G401 (cell line): Measurements from ENCODE around the gene SMIM14. TPM values are rescaled to one million over a fixed set of nuclear protein-coding genes. Genes with fewer than 3 reads are reported as not detected.
"Not testable (repeated sequence)": the region's sequence is repeated elsewhere in the genome, so short reads cannot be mapped to it uniquely, and the experiment has no call there.

Experiments used
- DNase-seq: peaks from one replicate; pipeline ENCODE4 v3.0.0-alpha.2; 2015; ENCODE audit warnings: low spot score
- in situ Hi-C: cut with HindIII; loops from 2 replicates; pipeline ENCODE4 v1.10.0; 2016; ENCODE audit warnings: low sequenced_read_pairs, mixed read lengths
- total RNA-seq: library from RNA; depleted of rRNA; stranded (reverse); fragments of >200 nt; shearing (Covaris generic); gene quantifications from 2 replicates; pipeline ENCODE4 v1.2.3, GENCODE V29; 2014

SMIM14 gene
- total RNA-seq, 1 experiment from 2014 or later = 37.4 TPM

DNA sequence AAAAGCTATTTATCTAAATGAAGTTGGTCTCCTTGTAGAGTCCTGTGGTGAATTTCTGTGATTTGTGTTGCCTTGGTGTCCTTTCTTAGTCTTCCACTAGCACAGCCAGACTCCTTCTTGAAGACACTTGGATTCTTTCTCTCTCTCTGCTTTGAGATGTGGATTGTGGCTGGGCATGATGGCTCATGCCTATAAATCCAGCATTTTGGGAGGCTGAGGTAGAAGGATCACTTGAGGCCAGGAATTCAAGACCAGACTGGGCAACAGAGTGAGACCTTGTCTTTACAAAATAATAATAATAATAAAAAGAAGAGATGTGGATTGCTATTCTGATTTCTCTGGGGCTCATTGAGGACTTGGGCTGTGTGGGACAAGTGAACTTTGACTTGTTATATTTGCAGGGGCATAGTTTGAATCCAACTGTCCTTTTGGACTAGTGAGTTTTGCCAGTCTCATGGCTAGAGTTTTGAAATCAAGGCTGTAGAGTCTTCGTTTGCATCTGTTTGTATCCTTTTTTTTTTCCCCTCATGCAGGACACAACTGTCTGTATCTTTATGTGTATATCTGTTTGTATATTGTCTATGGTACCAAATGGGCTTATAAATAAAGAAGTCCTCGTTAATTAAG is 11.1 kb upstream of the SMIM14 start:
- DNase-seq = no peak
- in situ Hi-C loops = no loop called here

DNA sequence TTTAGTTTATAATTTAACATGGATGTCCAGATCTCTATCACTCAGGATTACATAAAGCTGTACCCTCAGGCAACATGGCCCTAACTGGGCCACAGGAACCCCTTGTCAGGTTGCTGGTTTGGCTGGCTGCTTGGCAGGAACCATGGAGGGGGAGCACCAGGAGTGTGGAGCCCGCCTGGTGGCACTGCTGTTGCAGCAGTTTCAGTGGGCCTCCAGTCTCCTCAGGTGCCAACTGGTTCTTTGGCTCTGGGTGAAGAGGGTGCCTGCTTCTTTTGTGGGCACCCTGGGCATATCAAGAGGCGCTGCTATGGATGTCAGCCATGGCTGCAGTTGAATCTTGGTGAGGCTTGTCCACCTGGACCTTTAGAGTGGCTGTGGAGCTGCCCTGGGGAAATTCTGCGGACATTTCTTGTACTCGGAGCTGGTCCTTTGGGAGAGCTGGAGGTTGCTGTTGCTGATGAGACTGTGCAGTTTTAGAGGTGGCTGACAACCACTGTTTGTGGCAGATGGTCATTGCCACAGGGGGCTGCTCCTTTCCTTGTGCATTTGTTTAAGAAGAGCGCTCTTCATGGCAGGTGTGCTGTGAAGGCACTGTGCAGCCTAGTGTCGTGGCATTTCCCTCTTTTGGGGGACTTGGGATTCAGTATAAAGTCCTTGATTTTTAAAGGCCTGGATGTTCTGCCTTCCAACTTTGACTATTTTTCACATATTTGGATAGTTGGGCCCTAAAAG is 10.3 kb upstream of the SMIM14 start:
- peak; percentile 76 for DNase-seq
- in situ Hi-C loops = no loop called here

DNA sequence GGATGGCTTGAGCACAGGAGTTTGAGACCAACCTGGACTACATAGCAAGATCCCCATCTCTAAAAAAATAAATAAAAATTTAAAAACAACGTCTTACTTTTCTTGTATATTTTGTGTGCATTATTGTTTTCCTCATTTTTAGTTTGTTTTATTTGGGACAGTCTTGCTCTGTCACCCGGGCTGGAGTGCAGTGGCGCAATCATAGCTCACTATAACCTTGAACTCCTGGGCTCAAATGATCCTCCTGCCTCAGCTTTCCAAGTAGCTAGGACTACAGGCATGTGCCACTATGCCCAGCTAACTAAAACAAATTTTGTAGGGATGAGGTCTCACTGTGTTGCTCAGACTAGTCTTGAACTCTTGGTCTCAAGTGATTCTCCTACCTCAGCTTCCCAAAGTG is 9.5 kb upstream of the SMIM14 start:
- in situ Hi-C loops = no loop called here

DNA sequence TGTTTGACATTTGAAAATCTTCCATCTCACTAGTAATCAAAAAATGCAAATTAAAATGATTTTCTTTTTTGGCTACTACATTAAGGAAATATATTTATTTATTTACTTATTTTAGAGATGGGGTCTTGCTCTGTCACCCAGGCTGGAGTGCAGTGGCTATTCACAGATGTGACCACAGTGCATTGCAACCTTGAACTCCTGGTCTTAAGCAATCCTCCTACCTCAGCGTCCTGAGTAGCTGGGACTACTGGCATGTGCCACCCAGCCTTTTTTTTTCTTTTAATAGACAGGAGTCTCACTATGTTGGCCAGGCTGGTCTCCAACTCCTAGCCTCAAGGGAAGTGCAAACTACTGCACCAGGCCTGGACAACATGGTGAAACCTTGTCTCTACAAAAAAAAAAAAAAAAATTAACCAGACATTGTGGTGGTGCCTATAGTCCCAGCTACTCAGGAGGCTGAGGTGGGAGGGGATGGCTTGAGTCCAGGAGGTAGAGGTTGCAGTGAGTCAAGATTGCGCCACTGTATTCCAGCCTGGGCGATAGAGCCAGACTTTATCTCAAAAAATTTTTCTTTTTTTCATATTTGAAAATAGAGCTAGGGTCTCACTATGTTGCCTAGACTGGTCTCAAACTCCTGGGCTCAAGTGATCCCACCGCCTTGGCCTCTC is 4.4 kb upstream of the SMIM14 start:
- in situ Hi-C loops = no loop called here
- no peak for DNase-seq

More for the DNA sequence above, 9.5 kb upstream of the SMIM14 start:
- no peak for DNase-seq

DNA sequence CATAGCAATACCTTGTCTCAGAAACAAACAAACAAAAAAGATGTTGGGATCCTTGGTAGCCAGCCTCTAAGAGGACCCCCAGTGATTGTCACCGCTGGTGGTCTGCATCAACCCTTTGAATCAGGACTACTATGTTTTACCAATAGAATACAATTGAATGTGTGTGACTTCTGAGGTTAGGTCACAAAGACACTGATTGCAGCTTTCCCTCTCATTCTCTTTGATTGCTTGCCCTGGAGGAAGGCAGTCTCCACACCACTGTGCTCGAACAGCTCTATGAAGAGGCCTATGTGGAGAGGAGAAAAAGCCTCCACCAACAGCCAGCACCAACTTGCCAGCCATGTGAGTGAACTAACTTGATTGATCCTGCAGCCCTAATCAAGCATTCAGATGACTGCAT is 2.8 kb upstream of the SMIM14 start:
- in situ Hi-C loops = no loop called here
- no peak for DNase-seq

DNA sequence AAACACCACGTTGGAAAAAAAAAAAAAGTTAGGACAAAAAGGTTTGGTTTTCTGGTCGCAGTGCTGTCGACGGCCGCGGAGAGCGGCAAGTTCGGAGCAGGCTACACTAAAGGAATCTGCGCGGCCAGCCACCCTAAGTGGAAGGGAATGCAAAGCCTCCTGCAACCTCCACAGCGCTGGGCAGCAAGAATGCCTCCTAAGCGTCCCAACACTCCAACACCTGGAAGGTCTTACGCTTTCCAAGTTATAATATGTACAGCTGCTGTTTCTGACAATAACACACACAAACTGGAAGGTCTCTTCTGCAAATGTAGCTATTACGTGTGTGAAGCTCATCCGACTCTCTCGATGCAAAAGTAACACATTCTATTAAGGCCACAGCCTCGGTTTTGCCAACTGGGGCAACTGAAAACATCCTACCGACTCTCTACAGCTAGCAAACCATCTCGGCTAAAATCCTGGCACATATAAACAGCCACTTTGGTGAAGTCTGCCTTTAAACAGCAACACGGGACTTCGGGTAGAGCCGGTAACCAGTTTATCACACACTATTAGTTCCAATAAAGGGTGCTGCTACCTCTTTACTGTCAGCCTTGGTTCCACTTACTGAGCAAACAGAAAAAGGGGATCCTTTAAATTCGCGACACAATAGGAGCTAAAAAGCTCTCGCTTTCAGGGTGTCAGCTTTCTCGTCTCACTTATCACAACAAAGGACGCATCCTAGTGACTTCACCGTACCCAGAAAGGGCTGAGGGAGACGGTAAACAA is 895 bp downstream of the SMIM14 start:
- in situ Hi-C loops = no loop called here
- peak; percentile 80 for DNase-seq

DNA sequence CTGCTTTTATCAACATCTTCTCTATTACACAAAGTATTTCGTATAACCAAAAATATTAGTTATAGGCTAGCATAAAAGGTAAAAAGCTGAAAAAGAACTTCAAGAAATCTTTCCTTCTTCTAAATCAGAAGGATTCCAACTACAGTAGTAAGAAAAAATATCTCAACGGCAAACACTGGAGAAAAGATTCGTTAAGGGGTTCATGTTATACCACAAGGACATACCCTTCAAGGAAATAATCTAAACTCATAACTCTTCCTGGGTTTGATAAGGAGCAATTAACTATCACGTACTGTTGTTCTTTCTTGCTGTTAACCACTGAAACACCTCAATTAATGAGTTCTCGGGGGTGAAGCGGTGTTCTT is 1.5 kb downstream of the SMIM14 start:
- in situ Hi-C loops = no loop called here
- no peak for DNase-seq

DNA sequence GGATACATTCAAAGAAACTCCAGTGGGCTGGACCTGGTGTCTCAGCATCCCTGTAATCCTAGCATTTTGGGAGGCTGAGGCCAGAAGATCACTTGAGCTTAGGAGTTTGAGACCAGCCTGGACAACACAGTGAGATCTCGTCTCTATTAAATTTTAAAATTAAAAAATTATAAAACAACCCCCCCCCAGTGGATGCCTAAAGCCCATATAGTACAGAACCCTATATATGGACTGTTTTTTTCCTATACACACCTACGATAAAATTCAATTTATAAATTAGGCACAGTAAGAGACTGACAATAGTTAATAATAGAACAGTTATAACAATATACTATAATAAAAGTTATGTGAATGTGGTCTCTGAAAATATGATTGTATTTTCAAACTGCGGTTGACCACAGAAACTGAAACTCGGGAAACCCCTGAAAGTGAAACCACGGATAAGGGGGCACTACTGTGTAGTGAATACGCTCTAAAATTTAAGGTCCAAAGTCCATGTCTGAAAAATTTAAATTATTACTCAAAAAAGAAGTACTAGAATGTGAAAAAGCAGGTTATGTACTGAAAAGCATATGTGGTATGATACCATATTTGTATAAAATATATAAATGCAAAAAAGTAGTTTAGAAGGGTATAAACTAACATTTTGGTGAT is 2.0 kb downstream of the SMIM14 start:
- DNase-seq = no peak
- in situ Hi-C loops = no loop called here

DNA sequence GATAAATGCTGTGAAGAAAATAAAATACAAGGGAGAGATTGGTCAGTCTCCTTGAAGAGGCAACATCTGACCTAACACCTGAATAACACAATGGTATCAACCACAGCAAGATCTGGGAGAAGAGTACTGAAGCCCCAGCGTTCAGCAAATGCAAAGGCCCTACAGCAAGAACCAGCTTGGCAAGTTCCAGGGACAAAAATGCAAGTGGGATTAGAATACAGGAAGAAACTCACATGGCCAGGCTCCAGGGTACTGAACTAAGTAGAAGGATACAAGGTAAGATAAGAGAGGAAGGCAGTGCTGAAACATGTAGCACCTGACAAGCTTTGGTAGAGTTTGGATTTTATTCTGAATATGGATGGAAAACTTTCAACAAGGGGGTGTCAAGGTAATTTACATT is 3.6 kb downstream of the SMIM14 start:
- in situ Hi-C loops = no loop called here
- no peak for DNase-seq

DNA sequence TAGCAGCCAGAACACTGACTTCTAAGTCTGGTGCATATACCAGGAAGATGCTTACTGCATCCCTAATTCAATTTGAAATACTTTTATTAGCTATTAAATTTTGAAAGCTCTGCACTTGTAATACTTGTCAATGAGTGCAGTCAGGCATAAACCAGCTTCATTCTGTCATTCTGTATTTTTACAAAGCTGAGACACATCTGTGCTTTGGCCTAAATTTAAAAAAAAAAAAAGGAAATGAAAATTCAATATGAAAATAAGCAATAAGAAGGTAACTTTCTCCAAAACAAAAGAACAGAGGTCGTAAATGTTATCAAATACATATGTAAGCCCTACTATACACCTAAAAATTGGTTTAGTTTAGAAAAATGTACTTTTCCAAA is 7.0 kb downstream of the SMIM14 start:
- no peak for DNase-seq
- in situ Hi-C loops = no loop called here

DNA sequence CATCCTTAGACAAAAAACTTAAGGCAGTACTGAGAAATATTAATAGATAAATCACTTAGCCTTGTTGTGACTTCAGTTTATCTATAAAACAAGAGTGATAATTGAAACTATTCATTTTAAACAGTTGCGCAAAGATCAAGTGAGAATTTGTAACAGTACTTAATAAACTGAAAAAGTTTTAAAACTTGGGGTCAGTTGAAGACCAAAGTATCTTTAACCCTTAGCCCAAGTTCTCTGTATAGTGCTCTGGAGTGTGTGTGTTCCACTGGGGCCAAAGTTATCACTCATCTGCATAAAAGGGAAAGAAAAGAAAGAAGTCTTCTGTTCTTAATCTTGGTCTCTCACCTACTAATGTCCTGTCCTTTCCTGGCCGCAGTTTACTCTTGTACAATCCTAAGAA is 11.3 kb downstream of the SMIM14 start:
- in situ Hi-C loops = no loop called here
- no peak for DNase-seq

DNA sequence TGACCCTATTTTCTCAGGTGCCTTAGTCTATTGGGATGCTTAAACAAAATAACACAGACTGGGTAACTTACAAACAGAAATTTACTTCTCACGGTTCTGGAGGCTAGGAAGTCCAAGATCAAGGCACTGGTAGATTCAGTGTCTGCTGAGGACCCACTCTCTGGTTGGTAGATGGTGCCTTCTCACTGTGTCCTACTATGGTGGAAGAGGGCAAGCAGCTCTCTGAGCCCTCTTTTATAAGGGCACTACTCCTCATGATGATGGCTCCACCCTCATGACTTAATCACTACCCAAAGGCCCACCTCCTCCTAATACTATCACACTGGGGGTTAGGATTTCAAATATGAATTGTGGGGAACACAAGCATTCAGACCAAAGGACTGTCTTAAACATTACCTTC is 11.8 kb downstream of the SMIM14 start:
- no peak for DNase-seq
- in situ Hi-C loops = no loop called here

DNA sequence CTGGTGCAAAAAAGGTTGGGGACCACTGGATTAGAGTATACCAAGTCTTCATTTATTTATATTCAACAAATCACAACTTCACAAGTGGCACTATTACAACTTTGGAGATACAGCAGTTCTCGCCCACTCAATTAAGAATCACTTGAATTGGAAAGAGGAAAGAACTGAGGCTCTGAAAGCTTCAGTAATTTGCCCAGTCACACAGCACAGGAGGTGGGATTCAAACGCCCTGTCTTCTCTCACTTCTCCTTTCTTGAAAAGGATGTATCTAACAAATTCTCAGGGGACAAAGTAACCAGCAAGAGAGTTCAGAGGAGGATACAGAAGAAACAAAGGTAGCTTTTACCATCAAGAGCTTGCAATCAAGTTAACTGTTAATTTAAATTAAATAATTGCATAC is 12.4 kb downstream of the SMIM14 start:
- in situ Hi-C loops = no loop called here

DNA sequence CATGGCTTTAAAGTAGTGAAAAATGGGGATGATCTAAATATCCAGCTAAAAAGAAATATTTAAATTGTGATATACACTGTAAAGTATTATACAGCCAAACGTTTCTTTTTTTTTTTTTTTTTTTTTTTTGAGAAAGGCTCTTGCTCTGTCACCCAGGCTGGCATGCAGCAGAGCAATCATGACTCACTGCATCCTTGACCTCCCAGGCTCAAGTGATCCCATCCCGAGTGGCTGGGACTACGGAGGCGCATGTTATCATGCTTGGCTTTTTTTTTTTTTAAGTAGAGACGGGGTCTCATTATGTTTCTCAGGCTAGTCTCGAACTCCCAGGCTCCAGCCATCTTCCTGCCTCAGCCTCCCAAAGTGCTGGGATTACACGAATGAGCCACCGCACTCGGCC is 17.1 kb downstream of the SMIM14 start:
- DNase-seq = no peak
- in situ Hi-C loops = no loop called here

More for the DNA sequence above, 12.4 kb downstream of the SMIM14 start:
- DNase-seq = no peak

DNA sequence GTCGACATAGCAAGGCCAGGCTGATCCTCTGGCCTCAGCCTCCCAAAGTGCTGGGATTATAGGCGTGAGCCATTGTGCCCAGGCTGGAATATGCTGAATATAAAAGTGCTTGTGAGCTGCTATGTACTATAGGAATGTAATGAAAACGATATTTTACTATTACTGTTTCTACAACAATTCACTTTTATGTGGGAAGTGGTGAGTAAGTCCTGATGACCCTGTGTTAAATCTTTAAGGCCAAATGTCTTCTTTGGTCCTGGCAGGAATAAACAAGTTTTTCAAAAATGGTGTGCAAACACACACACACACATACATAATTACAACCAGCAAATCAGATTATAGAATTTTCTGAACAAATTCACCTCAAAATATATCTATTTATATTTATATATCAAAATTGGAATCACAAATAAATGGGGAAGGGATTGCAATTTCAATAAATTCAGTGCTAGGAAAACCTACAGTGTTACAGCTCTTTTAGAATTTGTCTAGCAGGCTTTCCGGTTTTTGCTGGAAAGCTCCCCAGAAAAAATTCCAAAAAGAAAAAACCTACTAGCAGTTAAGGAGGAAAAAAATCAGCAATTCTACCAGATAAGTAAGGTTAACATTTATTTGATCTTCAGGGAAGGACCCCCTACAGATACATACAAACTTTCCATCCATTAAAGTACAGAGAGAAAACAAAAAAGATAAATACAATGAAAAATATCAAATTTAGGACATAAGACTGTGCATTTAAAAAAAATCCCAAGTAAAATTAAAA is 17.9 kb downstream of the SMIM14 start:
- in situ Hi-C loops = no loop called here
- DNase-seq = no peak

DNA sequence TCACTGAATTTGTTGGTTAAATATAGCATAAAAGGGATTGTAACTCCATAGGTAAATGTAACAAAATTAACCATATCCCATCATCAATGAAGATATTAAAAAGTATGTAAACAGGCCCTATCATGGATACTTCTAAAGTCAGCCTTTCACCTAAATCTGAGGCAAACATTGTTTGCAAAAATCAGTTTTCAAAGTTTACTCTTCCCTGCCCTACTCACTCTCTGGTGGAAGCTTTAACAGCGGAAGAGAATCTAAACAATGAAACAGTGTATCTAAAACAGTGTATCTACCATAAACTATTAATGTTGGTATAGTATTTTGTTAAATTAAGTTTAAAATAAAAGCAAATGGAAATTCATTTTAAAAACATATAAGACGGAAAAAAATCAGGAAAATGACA is 21.1 kb downstream of the SMIM14 start:
- in situ Hi-C loops = no loop called here
- DNase-seq = no peak

DNA sequence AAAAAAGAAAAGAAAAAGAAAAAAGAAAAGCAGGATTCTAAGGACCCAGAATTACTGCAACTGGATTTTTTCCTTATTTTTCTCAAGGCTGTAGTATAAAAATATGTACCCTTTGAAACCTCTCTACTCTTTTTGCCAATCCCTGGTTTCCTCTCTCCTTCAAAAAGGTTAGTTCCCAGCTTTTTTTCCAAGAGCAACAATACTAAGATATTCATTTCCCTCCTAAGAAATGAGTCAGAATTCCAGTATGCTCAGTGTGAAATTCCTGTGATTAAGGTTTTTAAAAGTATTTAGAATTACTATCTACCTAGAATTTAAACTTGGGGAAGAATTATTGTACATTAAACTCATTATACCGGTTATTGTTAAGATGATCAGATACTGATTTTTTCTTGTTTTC is 22.0 kb downstream of the SMIM14 start:
- in situ Hi-C loops = no loop called here

DNA sequence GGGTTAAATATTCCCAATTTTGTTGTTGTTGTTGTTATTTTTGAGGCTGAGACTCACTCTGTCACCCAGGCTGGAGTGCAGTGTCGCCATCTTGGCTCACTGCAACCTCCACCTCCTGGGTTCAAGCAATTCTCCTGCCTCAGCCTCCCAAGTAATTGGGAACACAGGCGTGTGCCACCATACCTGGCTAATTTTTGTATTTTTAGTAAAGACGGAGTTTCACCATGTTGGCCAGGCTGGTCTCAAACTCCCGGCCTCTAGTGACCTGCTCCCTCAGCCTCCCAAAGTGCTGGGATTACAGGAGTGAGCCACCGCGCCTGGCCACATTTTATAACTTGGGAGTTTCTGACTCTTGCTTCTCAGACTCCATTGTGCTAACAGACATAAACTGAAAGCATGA is 22.6 kb downstream of the SMIM14 start:
- DNase-seq, in situ Hi-C loops: not testable (repeated sequence)

More for the DNA sequence above, 22.0 kb downstream of the SMIM14 start:
- no peak for DNase-seq
